OCI-LY7 (cell line): ENCODE results near the gene PHF21B.

ENCODE experiments used
- EZH2phosphoT487 ChIP-seq: fragments of 200-600 bp; sonication (generic); IDR thresholded peaks from 2 replicates; pipeline ENCODE4 v1.6.1; 2018; ENCODE audit warnings: low read depth, borderline replicate concordance, mild to moderate bottlenecking, mixed run types, antibody characterized with exemption, low read length, moderate library complexity, mixed read lengths
- TF ChIP-seq, protein P1 (sequence below): fragments of 200-600 bp; sonication (generic); conservative IDR thresholded peaks from 2 replicates; pipeline ENCODE4 v1.5.1; 2014; ENCODE audit warnings: mild to moderate bottlenecking, antibody characterized with exemption, low read length, moderate library complexity, mixed read lengths

DNA sequence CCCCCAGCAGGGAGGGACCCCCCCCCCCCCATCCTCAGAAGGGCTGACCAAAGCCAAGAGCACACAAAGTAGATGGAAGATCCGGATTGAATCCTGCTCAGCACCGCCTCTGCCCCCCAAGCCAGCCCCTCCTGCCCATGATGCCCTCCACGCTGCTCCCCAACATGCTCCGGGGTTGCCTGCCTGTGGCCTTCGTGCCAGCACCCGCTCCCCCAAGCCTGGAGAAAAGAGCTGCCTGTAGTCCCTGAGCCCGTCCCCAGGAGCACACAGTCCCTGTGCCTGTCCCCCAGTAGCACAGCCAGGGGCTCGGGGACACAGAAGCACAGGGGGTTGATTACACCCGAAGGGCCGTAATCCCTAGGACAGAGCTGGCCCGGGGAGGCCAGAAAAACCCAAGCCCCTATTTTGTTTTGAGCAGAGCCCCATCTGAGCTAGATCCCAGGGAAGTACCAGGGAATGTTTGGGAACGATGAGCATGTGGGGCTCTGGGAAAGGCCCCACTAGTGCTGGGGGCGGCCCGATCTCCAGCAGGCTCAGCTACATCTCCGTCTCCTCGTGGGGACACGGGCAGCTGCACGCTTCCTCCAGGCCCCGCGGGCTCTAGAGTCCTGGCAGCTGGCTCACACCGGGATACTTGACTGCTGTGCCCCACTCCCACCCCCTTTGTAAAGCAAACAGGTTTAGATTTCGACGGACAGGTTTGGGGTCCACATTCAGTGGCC is 66.7 kb downstream of the PHF21B start:
- TF ChIP-seq, protein P1, sequence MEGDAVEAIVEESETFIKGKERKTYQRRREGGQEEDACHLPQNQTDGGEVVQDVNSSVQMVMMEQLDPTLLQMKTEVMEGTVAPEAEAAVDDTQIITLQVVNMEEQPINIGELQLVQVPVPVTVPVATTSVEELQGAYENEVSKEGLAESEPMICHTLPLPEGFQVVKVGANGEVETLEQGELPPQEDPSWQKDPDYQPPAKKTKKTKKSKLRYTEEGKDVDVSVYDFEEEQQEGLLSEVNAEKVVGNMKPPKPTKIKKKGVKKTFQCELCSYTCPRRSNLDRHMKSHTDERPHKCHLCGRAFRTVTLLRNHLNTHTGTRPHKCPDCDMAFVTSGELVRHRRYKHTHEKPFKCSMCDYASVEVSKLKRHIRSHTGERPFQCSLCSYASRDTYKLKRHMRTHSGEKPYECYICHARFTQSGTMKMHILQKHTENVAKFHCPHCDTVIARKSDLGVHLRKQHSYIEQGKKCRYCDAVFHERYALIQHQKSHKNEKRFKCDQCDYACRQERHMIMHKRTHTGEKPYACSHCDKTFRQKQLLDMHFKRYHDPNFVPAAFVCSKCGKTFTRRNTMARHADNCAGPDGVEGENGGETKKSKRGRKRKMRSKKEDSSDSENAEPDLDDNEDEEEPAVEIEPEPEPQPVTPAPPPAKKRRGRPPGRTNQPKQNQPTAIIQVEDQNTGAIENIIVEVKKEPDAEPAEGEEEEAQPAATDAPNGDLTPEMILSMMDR: no peak
- TF ChIP-seq EZH2phosphoT487: no peak
